ENCODE measurements around the gene PTGFR.

- no peak for TF ChIP-seq CTCF (conservative IDR thresholded peaks at IDR 0.05; ENCODE audit: low read depth, low read length)
- no peak for TF ChIP-seq MAZ (IDR thresholded peaks at IDR 0.05; ENCODE audit: borderline replicate concordance, low read depth, low read length)
- no peak for TF ChIP-seq ELK1 (IDR thresholded peaks at IDR 0.05; ENCODE audit: borderline replicate concordance, low read depth, low read length)
- no peak for TF ChIP-seq POLR2A (IDR thresholded peaks at IDR 0.05; ENCODE audit: low read depth, low read length)
- no peak for TF ChIP-seq SMC3 (IDR thresholded peaks at IDR 0.05; ENCODE audit: low read depth, low read length)
- no peak for TF ChIP-seq BHLHE40 (IDR thresholded peaks at IDR 0.05; ENCODE audit: low read depth, low read length)
- no peak for TF ChIP-seq CHD1 (IDR thresholded peaks at IDR 0.05; ENCODE audit: low read depth, low read length)
- no peak for TF ChIP-seq USF2 (IDR thresholded peaks at IDR 0.05; ENCODE audit: low read depth, low read length)
- TF ChIP-seq FOS (IDR thresholded peaks at IDR 0.05; ENCODE audit: low read depth, low read length), result no peak
These were observed 6.9 kb upstream of the PTGFR start for GRCh38 chr1:78483903-78484302.

All from IMR-90 (cell line).